NCI-H2029 (cell line): ENCODE results near the gene POTEB3.
"Not testable (repeated sequence)": the region's sequence is repeated elsewhere in the genome, so short reads cannot be mapped to it uniquely, and the experiment has no call there.

ENCODE experiments used
- DNase-seq: peaks from one replicate; lab custom pipeline; 2025; lab: John Stamatoyannopoulos, UW

The POTEB3 gene

GRCh38 chr15:21440399-21440798 is at the start of gene POTEB3:
POTEB3 (minus strand) TSS chr15:21440499; CDS start chr15:21440011, 488 bp downstream.
- DNase-seq, result not testable (repeated sequence)

DNA sequence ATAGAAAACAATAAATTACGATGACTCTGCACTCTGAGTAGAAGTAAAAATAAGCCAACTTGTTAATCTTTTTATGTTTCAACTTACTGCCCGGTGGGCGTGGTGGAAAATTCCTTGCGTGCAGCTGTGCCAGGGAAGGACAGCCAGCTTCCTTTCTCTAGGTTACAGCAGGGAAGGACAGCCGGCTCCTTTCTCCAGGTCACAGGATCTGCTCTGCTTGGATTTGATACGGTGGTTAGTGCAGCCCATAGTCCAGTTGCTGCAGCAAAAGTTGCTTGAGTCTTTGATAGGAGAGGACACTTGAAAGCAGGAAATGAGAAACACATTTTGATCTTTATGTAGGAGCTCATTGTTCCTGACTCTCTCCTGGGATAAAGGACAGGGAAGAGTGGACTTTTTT is 13.4 kb upstream of the POTEB3 start:
- DNase-seq, result not testable (repeated sequence)

GRCh38 chr15:21451920-21452563 is 11.7 kb upstream of the POTEB3 start:
- not testable (repeated sequence) for DNase-seq

DNA sequence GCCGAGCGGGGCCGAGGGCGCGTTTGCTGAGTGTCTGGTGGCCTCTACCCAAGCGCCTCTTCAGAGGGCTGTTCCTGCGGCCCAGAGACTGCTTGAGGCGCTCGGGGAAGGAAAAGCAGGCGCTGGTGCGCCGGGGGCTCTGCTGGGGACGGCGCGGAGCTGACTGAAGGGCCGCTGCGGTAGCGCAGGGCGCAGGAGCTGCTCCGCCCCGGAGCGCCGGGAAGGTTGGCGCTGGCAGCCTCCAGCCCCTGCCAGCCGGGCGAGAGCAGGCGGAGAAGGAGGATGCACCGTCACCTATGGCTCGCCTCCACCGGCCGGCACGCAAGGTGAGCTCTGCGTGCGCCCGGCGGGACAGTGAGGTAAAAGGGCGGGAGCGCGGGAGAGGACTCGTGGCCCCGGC is 11.2 kb upstream of the POTEB3 start:
- DNase-seq, result not testable (repeated sequence)

- DNase-seq, result not testable (repeated sequence)
Observed at GRCh38 chr15:21407366-21407765, 32.9 kb downstream of the POTEB3 start.

- DNase-seq, result not testable (repeated sequence)
Observed at GRCh38 chr15:21401531-21401930, 38.8 kb downstream of the POTEB3 start.

DNA sequence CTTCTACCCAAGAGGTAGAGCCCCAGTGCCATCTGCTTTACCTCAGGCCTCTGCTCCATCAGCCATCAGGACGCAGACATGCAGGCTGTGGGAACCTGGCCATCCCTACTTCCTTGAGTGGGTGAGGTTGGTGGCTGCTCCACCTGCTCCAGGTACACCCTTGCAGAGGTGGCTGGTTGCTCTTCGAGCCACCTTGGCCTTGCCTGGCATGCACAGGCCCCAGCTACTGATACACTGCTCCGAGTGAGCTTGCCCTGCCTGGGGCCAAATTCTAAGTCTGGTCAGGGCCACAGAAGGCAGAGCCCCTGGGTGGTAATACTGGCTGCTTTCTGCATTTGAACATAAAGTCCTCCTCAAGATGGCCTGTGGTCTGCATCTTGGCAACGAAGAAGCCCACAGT is 41.2 kb downstream of the POTEB3 start:
- DNase-seq, result not testable (repeated sequence)

GRCh38 chr15:21398511-21398910 is 41.8 kb downstream of the POTEB3 start:
- DNase-seq, result not testable (repeated sequence)

- DNase-seq, result not testable (repeated sequence)
Observed at GRCh38 chr15:21397656-21398055, 42.6 kb downstream of the POTEB3 start.

DNA sequence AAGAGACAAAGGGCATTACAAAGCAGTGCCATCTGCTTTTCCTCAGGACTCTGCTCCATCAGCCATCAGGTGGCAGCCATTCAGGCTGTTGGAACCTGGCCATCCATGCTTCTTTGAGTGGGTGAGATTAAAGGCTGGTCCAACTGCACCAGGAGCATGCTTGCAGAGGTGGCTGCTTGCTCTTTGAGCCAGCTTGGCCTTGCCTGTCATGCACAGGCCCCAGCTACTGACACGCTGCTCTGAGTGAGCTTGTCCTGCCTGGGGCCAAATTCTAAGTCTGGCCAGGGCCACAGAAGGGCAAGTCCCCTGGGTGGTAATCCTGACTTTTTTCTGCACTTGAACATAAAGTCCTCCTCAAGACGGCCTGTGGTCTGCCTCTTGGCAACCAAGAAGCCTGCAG is 43.1 kb downstream of the POTEB3 start:
- DNase-seq, result not testable (repeated sequence)

- not testable (repeated sequence) for DNase-seq
Observed at GRCh38 chr15:21385961-21386360, 54.3 kb downstream of the POTEB3 start.

GRCh38 chr15:21383866-21384485 is 56.3 kb downstream of the POTEB3 start:
- DNase-seq, result not testable (repeated sequence)

DNA sequence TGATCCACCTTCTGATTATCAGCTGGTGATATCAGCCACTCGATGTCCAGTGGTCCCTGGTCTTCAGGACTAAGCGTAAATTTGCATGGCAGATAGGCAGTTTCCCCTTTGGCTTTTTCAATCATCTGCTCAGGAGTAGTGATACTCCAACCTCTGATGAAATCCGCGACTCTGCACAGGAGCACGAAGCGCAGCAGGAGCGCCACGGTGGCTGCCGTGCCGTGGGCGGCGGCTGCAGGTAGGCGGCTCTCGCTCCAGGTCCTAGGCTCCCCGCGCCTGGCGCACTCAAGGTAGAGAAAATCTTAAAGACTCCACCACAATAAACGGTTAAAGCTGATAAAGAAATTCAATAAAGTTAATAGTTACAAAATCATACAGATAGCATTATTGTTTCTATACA is 66.6 kb downstream of the POTEB3 start:
- DNase-seq, result not testable (repeated sequence)

DNA sequence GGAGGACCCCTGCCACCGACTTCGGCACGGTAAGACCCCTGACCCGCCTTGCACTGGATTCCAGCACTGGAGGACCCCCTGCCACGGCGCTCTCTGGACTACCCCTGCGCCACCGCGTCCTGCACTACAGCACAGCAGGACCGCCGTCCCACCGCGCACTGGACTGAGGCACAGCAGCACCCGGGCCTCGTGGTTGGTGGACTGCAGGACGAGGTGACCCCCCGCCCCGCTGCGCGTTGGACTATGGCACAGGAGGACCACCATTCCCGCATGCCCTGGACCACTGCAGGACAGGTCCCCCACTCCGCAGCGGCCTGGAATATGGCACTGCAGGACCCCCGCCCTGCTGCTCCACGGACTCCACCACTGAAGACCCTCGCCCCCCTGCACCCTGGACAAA is 71.1 kb downstream of the POTEB3 start:
- DNase-seq, result not testable (repeated sequence)

- DNase-seq, result not testable (repeated sequence)
Observed at GRCh38 chr15:21368625-21369024, 71.7 kb downstream of the POTEB3 start.
